ENCODE results near the gene APOBEC3B. TPM values are rescaled to one million over a fixed set of nuclear protein-coding genes. Genes with fewer than 3 reads are reported as not detected.
"Not testable (repeated sequence)": the region's sequence is repeated elsewhere in the genome, so short reads cannot be mapped to it uniquely, and the experiment has no call there.

APOBEC3B gene
- total RNA-seq, 1 donor from 2014 or later: not detected

GRCh38 chr22:38981005-38981991, 849 bp upstream of the APOBEC3B start:
- DNase-seq (ENCODE audit: low read depth): peak; percentile 79
- Histone ChIP-seq H3K36me3 (ENCODE audit: control insufficient read depth, insufficient read depth, low read length) (no peaks in the 10 kb centered on the region), H3K27me3 (ENCODE audit: control insufficient read depth, insufficient read depth, low read length) (no peaks in the 10 kb centered on the region), H3K4me3 (ENCODE audit: low read depth, low read length) (peak overlapping the region; percentile 1)
- peak; percentile 71 for TF ChIP-seq CTCF (IDR thresholded peaks at IDR 0.05; ENCODE audit: insufficient read depth, low read length, severe bottlenecking)
- FAIRE-seq: peak; percentile 28

GRCh38 chr22:38984224-38984623, 2.1 kb downstream of the APOBEC3B start:
- peaks cover 10% of the 10 kb centered on the region for H3K27me3 ChIP-seq (ENCODE audit: control insufficient read depth, insufficient read depth, low read length)
- no peak overlapping the region for H3K4me3 ChIP-seq (ENCODE audit: low read depth, low read length)
- DNase-seq (ENCODE audit: low read depth) (no peak), FAIRE-seq (no peak)
- no peak for TF ChIP-seq CTCF (IDR thresholded peaks at IDR 0.05; ENCODE audit: insufficient read depth, low read length, severe bottlenecking)
- H3K36me3 ChIP-seq (ENCODE audit: control insufficient read depth, insufficient read depth, low read length): no peaks in the 10 kb centered on the region

GRCh38 chr22:38984784-38985757, 2.9 kb downstream of the APOBEC3B start:
- peaks cover 14% of the 10 kb centered on the region for H3K27me3 ChIP-seq (ENCODE audit: control insufficient read depth, insufficient read depth, low read length)
- not testable (repeated sequence) for H3K4me3 ChIP-seq (ENCODE audit: low read depth, low read length); H3K36me3 ChIP-seq (ENCODE audit: control insufficient read depth, insufficient read depth, low read length)
- peak; percentile 91 for FAIRE-seq
- DNase-seq (ENCODE audit: low read depth): peak; percentile 100

- FAIRE-seq: no peak
Measured at GRCh38 chr22:38986629-38987028, 4.5 kb downstream of the APOBEC3B start.

GRCh38 chr22:38987171-38987895, 5.2 kb downstream of the APOBEC3B start:
- peaks cover 14% of the 10 kb centered on the region for H3K27me3 ChIP-seq (ENCODE audit: control insufficient read depth, insufficient read depth, low read length)
- H3K36me3 ChIP-seq (ENCODE audit: control insufficient read depth, insufficient read depth, low read length): no peaks in the 10 kb centered on the region
- TF ChIP-seq CTCF (IDR thresholded peaks at IDR 0.05; ENCODE audit: insufficient read depth, low read length, severe bottlenecking): no peak
- FAIRE-seq (no peak), DNase-seq (ENCODE audit: low read depth) (no peak)
- no peak overlapping the region for H3K4me3 ChIP-seq (ENCODE audit: low read depth, low read length)

More at GRCh38 chr22:38986629-38987028, 4.5 kb downstream of the APOBEC3B start:
- DNase-seq (ENCODE audit: low read depth): no peak
- H3K4me3 ChIP-seq (ENCODE audit: low read depth, low read length): no peak overlapping the region
- peaks cover 14% of the 10 kb centered on the region for H3K27me3 ChIP-seq (ENCODE audit: control insufficient read depth, insufficient read depth, low read length)
- no peak for TF ChIP-seq CTCF (IDR thresholded peaks at IDR 0.05; ENCODE audit: insufficient read depth, low read length, severe bottlenecking)
- no peaks in the 10 kb centered on the region for H3K36me3 ChIP-seq (ENCODE audit: control insufficient read depth, insufficient read depth, low read length)

All from bronchial epithelial cell (primary cell).